Measurements from ENCODE around the gene MRFAP1. TPM values are rescaled to one million over a fixed set of nuclear protein-coding genes. Genes with fewer than 3 reads are reported as not detected.

Gene MRFAP1
- total and polyA plus RNA-seq, 2 experiments from 2014 or later: 221 to 256 TPM

DNA sequence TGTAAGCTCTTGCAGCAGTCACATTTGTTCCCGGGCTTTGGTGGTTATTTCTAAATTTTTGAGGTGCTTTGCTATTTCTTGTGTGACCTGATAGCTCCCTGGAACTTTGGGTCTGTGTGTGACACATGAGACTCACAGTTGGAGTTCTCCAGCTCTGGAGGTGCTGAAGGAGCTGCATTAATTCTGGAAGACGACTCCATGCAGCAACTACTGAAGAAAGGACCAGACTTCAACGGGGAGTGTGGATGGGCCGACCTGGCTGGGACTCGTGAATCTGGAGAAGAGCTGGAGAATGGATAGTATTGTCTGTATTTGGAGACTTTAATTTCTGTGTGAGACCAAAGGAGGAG is 1.5 kb downstream of the MRFAP1 start:
- H3K79me2 ChIP-seq: peaks cover 39% of the 10 kb centered on the region
- peaks cover 22% of the 10 kb centered on the region for H4K20me1 ChIP-seq (ENCODE audit: insufficient read depth, poor library complexity, severe bottlenecking)
- peak overlapping the region; percentile 87 for H3K4me2 ChIP-seq
- H3K4me3 ChIP-seq: peak overlapping the region; percentile 71
- H3K9me2 ChIP-seq (replicated peaks; ENCODE audit: insufficient read depth): no peaks in the 10 kb centered on the region
- peak overlapping the region; percentile 97 for H3K27ac ChIP-seq
- peaks cover 10% of the 10 kb centered on the region for H3K4me1 ChIP-seq (ENCODE audit: insufficient read depth)
- no peaks in the 10 kb centered on the region for H3K9me3 ChIP-seq (ENCODE audit: low read depth)
- no peaks in the 10 kb centered on the region for H3K27me3 ChIP-seq
- DNase-seq (ENCODE audit: low spot score): no peak
- no peak overlapping the region for H2AFZ ChIP-seq
- no peaks in the 10 kb centered on the region for H3K36me3 ChIP-seq (replicated peaks; ENCODE audit: insufficient read depth, low read depth)
- 56% methylated on average over 5 of the region's 5 CpGs for WGBS (ENCODE audit: low lambda C conversion rate, missing lambda C conversion rate)
- TF ChIP-seq EZH2phosphoT487 (IDR thresholded peaks at IDR 0.05; ENCODE audit: low read depth, severe bottlenecking, unreplicated experiment) (no peak), EZH2 (IDR thresholded peaks at IDR 0.05; ENCODE audit: borderline replicate concordance) (no peak)
- TF ChIP-seq, protein P1, sequence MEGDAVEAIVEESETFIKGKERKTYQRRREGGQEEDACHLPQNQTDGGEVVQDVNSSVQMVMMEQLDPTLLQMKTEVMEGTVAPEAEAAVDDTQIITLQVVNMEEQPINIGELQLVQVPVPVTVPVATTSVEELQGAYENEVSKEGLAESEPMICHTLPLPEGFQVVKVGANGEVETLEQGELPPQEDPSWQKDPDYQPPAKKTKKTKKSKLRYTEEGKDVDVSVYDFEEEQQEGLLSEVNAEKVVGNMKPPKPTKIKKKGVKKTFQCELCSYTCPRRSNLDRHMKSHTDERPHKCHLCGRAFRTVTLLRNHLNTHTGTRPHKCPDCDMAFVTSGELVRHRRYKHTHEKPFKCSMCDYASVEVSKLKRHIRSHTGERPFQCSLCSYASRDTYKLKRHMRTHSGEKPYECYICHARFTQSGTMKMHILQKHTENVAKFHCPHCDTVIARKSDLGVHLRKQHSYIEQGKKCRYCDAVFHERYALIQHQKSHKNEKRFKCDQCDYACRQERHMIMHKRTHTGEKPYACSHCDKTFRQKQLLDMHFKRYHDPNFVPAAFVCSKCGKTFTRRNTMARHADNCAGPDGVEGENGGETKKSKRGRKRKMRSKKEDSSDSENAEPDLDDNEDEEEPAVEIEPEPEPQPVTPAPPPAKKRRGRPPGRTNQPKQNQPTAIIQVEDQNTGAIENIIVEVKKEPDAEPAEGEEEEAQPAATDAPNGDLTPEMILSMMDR (IDR thresholded peaks at IDR 0.05; ENCODE audit: poor library complexity): no peak

DNA sequence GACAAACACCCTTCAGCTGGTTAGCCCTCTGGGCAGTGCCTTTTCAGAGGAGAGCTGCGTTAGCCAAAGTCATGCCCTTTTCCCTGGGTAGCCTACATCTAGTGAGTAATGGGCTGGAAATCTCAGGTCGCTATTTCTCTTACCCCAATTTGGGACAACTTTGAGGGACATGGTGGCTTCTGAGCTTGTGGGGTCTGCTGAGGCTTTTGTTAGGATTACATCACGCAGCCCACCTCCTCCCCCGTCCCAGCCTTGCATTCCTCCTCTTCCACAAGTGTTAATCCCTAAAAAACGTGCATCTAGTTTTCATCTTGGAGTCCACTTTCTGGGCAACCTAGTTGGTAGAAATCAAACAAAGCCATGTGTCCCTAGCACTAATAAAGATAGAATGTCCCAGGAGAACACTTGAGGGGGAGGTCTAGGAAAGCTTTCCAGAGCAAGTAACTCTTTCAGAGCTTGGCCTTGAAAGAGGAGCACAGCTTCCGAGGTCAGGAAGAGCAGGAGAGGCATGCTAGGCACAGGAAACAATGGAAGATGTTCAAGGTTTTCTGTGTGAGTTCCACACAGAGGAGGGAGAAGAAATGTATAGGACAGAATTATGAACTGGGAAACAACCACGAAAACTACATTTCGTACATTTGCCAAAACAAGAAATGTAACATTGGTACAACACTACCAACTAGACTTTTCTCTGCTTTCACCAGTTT is 2.8 kb downstream of the MRFAP1 start:
- peaks cover 39% of the 10 kb centered on the region for H3K79me2 ChIP-seq
- no peaks in the 10 kb centered on the region for H3K27me3 ChIP-seq
- H2AFZ ChIP-seq: no peak overlapping the region
- no peak overlapping the region for H3K27ac ChIP-seq
- H3K4me1 ChIP-seq (ENCODE audit: insufficient read depth): peaks cover 10% of the 10 kb centered on the region
- TF ChIP-seq EZH2phosphoT487 (IDR thresholded peaks at IDR 0.05; ENCODE audit: low read depth, severe bottlenecking, unreplicated experiment) (no peak), EZH2 (IDR thresholded peaks at IDR 0.05; ENCODE audit: borderline replicate concordance) (no peak)
- TF ChIP-seq, protein P1 (IDR thresholded peaks at IDR 0.05; ENCODE audit: poor library complexity): no peak
- DNase-seq (ENCODE audit: low spot score): no peak
- peak overlapping the region; percentile 87 for H3K4me2 ChIP-seq
- peaks cover 22% of the 10 kb centered on the region for H4K20me1 ChIP-seq (ENCODE audit: insufficient read depth, poor library complexity, severe bottlenecking)
- no peaks in the 10 kb centered on the region for H3K9me2 ChIP-seq (replicated peaks; ENCODE audit: insufficient read depth)
- no peak overlapping the region for H3K4me3 ChIP-seq
- no peaks in the 10 kb centered on the region for H3K9me3 ChIP-seq (ENCODE audit: low read depth)
- WGBS (ENCODE audit: low lambda C conversion rate, missing lambda C conversion rate): 80% methylated on average over 8 of the region's 8 CpGs
- H3K36me3 ChIP-seq (replicated peaks; ENCODE audit: insufficient read depth, low read depth): no peaks in the 10 kb centered on the region

DNA sequence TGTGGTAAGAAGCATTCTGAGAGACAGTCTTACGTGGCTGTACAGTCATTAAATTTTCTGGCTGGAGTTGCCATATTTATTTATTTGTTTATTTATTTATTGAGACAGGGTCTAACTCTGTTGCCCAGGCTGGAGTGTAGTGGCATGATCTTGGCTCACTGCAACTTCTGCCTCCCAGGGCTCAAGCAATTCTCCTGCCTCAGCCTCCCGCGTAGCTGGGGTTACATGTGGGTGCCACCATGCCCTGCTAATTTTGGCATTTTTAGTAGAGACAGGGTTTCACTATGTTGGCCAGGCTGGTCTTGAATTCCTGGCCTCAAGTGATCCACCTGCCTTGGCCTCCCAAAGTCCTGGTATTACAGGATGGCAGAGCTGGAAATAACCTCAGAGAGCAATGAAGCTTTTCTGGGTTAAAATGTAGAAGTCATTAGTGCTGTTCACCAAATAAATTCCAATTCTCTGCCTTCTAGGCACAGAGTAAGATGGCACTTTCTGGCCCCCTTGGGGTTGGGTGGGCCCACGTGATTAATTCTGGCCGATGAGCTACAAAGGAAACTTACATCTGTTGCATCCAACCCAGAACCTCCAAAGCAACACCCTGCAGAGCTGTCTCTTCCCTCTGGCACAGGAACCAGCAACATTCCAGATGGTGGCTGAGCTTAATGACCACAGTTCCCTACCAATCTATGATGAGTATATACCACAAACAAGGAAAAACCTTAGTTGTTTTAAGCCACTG is 4.5 kb downstream of the MRFAP1 start:
- Histone ChIP-seq H4K20me1 (ENCODE audit: insufficient read depth, poor library complexity, severe bottlenecking) (peaks cover 22% of the 10 kb centered on the region), H3K4me2 (no peak overlapping the region), H3K27me3 (no peaks in the 10 kb centered on the region), H3K4me1 (ENCODE audit: insufficient read depth) (peaks cover 10% of the 10 kb centered on the region), H3K9me2 (replicated peaks; ENCODE audit: insufficient read depth) (no peaks in the 10 kb centered on the region), H3K79me2 (peaks cover 39% of the 10 kb centered on the region), H3K9me3 (ENCODE audit: low read depth) (no peaks in the 10 kb centered on the region), H3K27ac (no peak overlapping the region), H2AFZ (no peak overlapping the region), H3K36me3 (replicated peaks; ENCODE audit: insufficient read depth, low read depth) (no peaks in the 10 kb centered on the region), H3K4me3 (no peak overlapping the region)
- DNase-seq (ENCODE audit: low spot score): no peak
- TF ChIP-seq EZH2 (IDR thresholded peaks at IDR 0.05; ENCODE audit: borderline replicate concordance): no peak
- TF ChIP-seq, protein P1 (IDR thresholded peaks at IDR 0.05; ENCODE audit: poor library complexity): no peak
- TF ChIP-seq EZH2phosphoT487 (IDR thresholded peaks at IDR 0.05; ENCODE audit: low read depth, severe bottlenecking, unreplicated experiment): no peak
- 69% methylated on average over 5 of the region's 5 CpGs for WGBS (ENCODE audit: low lambda C conversion rate, missing lambda C conversion rate)
